GM19324 (cell line): ENCODE measurements around the gene JAG2.
A peak's percentile ranks its signal among the peaks of the same experiment; 100 is the strongest.

ENCODE experiments used
- ATAC-seq: cut with Tn5 transposase; IDR thresholded peaks from one replicate; pipeline ENCODE4 v1.9.1; 2021; ENCODE audit warnings: mild to moderate bottlenecking, moderate library complexity; ENCODE audit not compliant: unreplicated experiment, low FRiP score

JAG2 gene

DNA sequence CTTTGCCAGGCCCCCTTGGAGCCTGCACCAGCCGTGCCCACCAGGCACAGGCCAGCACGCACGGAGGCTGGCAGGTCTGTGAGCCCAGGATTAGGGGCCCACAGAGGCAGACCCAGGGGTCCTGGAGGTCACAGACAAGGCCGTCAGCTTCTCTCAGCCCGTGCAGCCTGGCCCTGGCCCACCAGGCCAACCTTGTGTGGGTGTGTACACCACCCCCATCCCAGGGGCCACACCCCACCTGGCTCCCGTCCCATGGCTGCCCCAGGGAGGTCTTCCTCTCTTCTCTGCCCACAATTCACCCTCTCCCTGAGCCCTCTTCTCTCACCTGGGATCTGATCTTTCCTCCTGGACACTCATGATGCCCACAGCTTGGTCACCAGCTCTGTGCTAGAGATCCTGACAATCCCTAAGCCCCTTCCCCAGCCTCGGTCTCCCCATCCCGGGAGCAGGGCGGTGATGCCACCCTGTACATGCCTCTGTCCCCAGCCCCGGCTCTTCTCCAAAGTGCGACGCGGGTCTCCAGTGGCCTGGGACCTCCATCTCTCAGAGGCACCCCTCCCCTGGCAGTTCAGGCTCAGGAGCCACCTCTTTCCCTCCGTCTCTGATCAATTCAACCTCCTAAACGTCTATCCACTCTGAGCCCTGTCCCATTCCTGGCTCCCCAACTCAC, 72.2 kb downstream of the JAG2 start:
- no peak for ATAC-seq

GRCh38 chr14:105095236-105095805, 73.3 kb downstream of the JAG2 start:
- ATAC-seq = no peak

DNA sequence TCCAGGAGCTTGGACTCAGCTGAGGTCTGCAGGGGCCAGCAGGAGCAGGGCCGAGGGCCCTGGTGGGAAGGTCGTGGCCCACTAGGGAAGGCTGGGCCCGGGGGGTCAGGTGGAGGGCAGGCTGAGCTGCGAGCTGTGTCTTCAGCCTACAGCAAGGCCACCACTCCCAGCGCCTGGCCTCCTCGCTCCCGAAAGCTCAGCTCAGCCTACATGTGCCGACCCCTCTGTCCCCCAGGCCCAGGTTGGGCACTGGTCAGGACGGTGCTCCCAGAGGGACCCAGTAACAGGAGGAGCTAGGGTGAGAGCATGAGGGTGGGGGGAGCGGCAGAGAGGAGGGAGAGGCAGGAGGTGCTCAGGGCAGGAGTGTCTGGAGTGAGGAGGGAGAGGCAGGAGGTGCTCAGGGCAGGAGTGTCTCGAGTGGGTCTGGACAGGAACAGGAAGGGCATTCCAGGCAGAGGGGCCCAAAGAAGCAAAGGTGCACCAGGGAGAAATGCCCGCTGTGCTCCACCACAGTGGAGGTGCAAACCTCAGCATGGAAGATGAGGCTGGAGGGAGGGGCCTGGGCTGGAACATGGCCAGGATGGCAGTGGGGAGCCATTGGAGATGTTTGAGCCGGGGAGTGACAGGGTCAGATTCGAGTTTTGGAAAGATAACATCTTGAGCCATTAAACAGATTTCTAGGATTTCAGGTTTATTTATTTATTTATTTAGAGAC, 74.2 kb downstream of the JAG2 start:
- no peak for ATAC-seq

GRCh38 chr14:105093431-105094192, 75.0 kb downstream of the JAG2 start:
- ATAC-seq = peak; percentile 40

GRCh38 chr14:105093038-105093430, 75.5 kb downstream of the JAG2 start:
- ATAC-seq = no peak

- ATAC-seq = no peak
These were observed 76.2 kb downstream of the JAG2 start for GRCh38 chr14:105092171-105093037.

- ATAC-seq = no peak
These were observed 76.9 kb downstream of the JAG2 start for GRCh38 chr14:105091517-105092170.

- ATAC-seq = no peak
These were observed 77.5 kb downstream of the JAG2 start for GRCh38 chr14:105091054-105091516.
